AG10803 (cell line): ENCODE data around the gene TADA2A.
"Not testable (repeated sequence)": the region's sequence is repeated elsewhere in the genome, so short reads cannot be mapped to it uniquely, and the experiment has no call there.

ENCODE experiments used
- DNase-seq: peaks from one replicate; pipeline ENCODE4 v3.0.0; 2010; ENCODE audit warnings: low read depth
- H3K4me3 ChIP-seq: 2 replicates; pipeline ENCODE4 v1.5.1; 2011; ENCODE audit warnings: mild to moderate bottlenecking, low read length, control low read depth
- CTCF ChIP-seq: conservative IDR thresholded peaks from 2 replicates; pipeline ENCODE4 v1.5.1; 2011; ENCODE audit warnings: mild to moderate bottlenecking, low read length, control low read depth, inconsistent platforms

Gene TADA2A

DNA sequence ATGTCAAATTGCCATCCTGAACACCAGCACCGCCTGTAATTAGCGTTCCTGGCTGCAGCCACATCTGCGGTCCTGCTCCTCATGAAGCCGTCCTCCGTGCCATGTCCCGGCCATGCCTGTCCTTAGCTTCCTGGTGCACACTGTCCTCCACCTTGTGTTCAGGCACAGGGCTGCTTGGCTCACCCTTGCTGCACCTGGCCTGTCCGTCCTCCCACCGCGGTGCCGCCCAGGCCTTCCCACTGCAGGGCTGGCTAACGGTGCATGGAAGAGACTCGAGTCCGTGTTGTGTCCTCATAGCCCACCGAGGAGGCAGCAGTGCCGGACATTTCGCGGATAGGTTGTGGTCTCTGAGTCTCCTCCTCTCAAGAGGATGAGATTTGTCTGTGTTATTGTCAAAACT lies 103.4 kb downstream of the TADA2A start:
- DNase-seq: no peak
- H3K4me3 ChIP-seq: no peak overlapping the region
- TF ChIP-seq CTCF: no peak

DNA sequence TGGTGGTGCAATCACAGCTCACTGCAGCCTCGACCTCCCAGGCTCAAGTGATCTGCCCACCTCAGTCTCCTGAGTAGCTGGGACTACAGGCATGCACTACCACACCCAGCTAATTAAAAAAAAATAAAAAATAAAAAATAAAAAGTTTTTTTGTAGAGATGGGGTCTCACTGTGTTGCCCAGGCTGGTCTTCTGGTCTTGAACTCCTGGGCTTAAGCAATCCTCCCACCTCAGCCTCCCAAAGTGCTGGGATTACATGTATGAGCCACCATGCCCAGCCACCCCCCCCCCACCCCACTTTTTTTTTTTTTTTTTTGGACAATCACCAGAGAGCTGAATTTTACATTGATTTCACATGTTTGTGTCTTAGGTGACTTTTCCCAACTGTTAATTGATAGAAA lies 105.0 kb downstream of the TADA2A start:
- H3K4me3 ChIP-seq, DNase-seq: not testable (repeated sequence)

DNA sequence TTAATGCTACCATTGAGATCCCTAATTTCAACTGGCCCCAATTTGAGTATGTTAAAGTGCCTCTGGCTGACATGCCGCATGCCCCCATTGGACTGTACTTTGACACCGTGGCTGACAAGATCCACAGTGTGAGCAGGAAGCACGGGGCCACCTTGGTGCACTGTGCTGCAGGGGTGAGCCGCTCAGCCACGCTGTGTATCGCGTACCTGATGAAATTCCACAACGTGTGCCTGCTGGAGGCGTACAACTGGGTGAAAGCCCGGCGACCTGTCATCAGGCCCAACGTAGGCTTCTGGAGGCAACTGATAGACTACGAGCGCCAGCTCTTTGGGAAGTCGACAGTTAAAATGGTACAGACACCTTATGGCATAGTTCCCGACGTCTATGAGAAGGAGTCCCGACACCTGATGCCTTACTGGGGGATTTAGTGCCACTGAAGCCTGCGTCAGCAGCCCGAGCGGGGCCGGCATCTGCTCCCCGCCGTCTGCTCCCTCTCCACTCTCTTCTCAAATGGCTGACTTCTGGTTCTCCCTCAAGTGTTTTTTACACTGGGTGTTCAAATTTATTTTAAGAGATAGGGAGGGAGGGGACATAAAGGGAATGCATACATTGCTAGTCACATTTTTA lies 105.9 kb downstream of the TADA2A start:
- TF ChIP-seq CTCF: no peak
- DNase-seq: no peak
- no peak overlapping the region for H3K4me3 ChIP-seq

GRCh38 chr17:37513711-37514110 lies 107.0 kb downstream of the TADA2A start:
- no peak for TF ChIP-seq CTCF
- no peak overlapping the region for H3K4me3 ChIP-seq
- DNase-seq: no peak

DNA sequence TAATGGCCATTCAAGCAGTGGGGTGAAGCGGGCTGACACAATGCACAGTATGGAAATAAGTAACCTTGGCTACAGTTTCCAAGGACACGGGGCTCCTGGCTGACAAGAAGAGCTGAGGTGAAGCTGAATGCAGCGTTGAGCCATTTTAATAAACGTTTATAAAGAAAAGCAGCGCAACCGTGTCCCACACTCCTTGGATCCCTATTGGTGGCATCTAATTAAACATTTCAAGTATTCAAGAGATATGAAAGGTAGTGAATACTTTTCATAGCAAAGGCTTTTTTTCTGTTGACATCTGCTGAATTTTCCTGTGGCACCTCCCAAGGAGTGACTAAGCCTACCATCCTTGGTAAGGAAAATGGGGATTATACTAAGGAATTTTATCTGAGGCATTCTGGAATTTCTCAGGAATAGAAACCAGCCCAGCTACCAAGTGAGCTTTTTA lies 109.5 kb downstream of the TADA2A start:
- TF ChIP-seq CTCF: no peak
- DNase-seq: peak; percentile 51
- no peak overlapping the region for H3K4me3 ChIP-seq

DNA sequence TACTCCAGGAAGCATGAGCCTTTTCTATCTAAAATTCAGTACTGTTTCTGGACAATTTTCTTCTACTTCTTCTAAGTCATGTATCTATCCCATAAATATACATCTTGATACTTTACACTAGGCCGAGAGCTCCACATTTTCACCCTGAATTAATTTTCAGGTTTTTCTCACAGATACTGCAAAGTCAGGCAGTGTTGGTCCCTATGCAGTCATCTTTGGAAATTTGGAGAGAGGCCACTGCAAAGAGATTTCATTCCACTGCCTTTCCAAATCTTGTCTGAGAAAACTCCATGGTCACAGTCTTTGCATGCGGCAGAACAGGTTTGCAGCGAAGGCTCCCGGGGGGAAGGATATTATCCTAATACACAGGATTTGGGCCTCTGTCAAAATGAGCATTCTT lies 111.2 kb downstream of the TADA2A start:
- no peak overlapping the region for H3K4me3 ChIP-seq
- DNase-seq: no peak
- no peak for TF ChIP-seq CTCF

GRCh38 chr17:37518826-37519225 lies 112.1 kb downstream of the TADA2A start:
- peak; percentile 32 for DNase-seq
- H3K4me3 ChIP-seq: no peak overlapping the region
- peak; percentile 9; the same call in 1 of the 2 replicates for TF ChIP-seq CTCF
